OCI-LY1 (cell line): Measurements from ENCODE around the gene KBTBD8.

Experiments
- H2AFZ ChIP-seq: fragments of 200-600 bp; sonication (generic), shearing (Covaris generic); 2 replicates; pipeline ENCODE4 v1.6.0; 2014; ENCODE audit warnings: antibody characterized with exemption, mild to moderate bottlenecking, low read length
- H3F3A ChIP-seq: fragments of 200-600 bp; sonication (generic), shearing (Covaris generic); 2 replicates; pipeline ENCODE4 v1.6.0; 2014; ENCODE audit warnings: mild to moderate bottlenecking, antibody characterized with exemption, low read length, moderate library complexity; ENCODE audit not compliant: insufficient read depth
- H3K27ac ChIP-seq: fragments of 200-600 bp; sonication (generic); 2 replicates; pipeline ENCODE4 v1.5.1; 2014; ENCODE audit warnings: low read length, mixed run types, mild to moderate bottlenecking, low read depth; ENCODE audit not compliant: poor library complexity, severe bottlenecking
- H3K27me3 ChIP-seq: fragments of 200-600 bp; sonication (generic); 2 replicates; pipeline ENCODE4 v1.6.0; 2014; ENCODE audit warnings: antibody characterized with exemption, mild to moderate bottlenecking, low read length, moderate library complexity; ENCODE audit not compliant: insufficient read depth
- H3K36me3 ChIP-seq: fragments of 200-600 bp; sonication (generic); 2 replicates; pipeline ENCODE4 v1.6.1; 2014; ENCODE audit warnings: mild to moderate bottlenecking, antibody characterized with exemption, low read length, moderate library complexity, mixed read lengths; ENCODE audit not compliant: insufficient read depth
- H3K4me1 ChIP-seq: fragments of 200-600 bp; sonication (generic); 2 replicates; pipeline ENCODE4 v1.5.1; 2014; ENCODE audit warnings: mild to moderate bottlenecking, low read length, moderate library complexity; ENCODE audit not compliant: insufficient read depth, severe bottlenecking
- H3K4me2 ChIP-seq: fragments of 200-600 bp; sonication (generic), shearing (Covaris generic); 2 replicates; pipeline ENCODE4 v1.6.1; 2014; ENCODE audit warnings: low read length
- H3K4me3 ChIP-seq: fragments of 200-600 bp; sonication (generic); 2 replicates; pipeline ENCODE4 v1.5.1; 2014; ENCODE audit warnings: low read length, low read depth, mild to moderate bottlenecking, mixed read lengths; ENCODE audit not compliant: poor library complexity, severe bottlenecking
- H3K79me2 ChIP-seq: fragments of 200-600 bp; shearing (Covaris generic); 2 replicates; pipeline ENCODE4 v1.6.1; 2016; ENCODE audit warnings: mixed run types, low read length, mixed read lengths; ENCODE audit not compliant: insufficient read depth
- H3K9ac ChIP-seq: fragments of 200-600 bp; sonication (generic), shearing (Covaris generic); 2 replicates; pipeline ENCODE4 v1.6.1; 2014; ENCODE audit warnings: mild to moderate bottlenecking, low read length, mixed read lengths
- H3K9me2 ChIP-seq: fragments of 200-600 bp; sonication (generic), shearing (Covaris generic); 2 replicates; pipeline ENCODE4 v1.6.1; 2014; ENCODE audit warnings: low read depth, mild to moderate bottlenecking, low read length, mixed read lengths
- H3K9me3 ChIP-seq: fragments of 200-600 bp; shearing (Covaris generic); 2 replicates; pipeline ENCODE4 v1.6.1; 2014; ENCODE audit warnings: low read length, mixed read lengths
- H4K20me1 ChIP-seq: fragments of 200-600 bp; sonication (generic), shearing (Covaris generic); 2 replicates; pipeline ENCODE4 v1.6.0; 2016; ENCODE audit warnings: mild to moderate bottlenecking, low read length; ENCODE audit not compliant: insufficient read depth
- EZH2 ChIP-seq: fragments of 200-600 bp; sonication (generic), shearing (Covaris generic); IDR thresholded peaks from 2 replicates; pipeline ENCODE4 v1.8.0; 2017; ENCODE audit warnings: borderline replicate concordance, mixed run types, mild to moderate bottlenecking, antibody characterized with exemption, low read length, moderate library complexity, mixed read lengths
- TF ChIP-seq, protein P1 (sequence below): fragments of 200-600 bp; sonication (generic), shearing (Covaris generic); IDR thresholded peaks from 2 replicates; pipeline ENCODE4 v1.5.1; 2017; ENCODE audit warnings: mild to moderate bottlenecking, antibody characterized with exemption, low read length, moderate library complexity, mixed read lengths

Gene KBTBD8

DNA sequence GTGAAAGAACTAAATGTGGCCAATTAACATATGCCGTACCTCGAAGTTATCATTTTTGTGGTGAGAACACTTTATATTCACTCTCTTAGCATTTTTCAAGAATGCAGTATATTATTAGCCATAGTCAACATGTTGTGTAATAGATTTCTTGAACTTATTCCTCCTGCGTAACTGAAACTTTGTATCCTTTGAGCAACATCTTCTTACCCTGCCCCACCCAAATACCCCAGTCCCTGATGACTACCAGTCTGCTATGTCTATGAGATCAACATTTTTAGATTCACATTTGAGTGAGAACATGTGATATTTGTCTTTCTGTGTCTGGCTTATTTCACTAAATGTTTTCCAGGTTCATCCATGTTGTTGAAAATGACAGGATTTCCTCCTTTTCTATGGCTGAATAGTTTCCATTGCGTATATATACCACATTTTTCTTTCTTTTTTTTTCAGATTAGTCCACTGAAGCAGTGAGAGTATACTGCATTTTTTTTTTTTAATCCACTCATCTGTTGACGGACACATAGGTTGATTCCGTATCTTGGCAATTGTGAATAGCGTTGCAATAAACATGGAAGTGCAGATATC lies 12.7 kb upstream of the KBTBD8 start:
- TF ChIP-seq, protein P1, sequence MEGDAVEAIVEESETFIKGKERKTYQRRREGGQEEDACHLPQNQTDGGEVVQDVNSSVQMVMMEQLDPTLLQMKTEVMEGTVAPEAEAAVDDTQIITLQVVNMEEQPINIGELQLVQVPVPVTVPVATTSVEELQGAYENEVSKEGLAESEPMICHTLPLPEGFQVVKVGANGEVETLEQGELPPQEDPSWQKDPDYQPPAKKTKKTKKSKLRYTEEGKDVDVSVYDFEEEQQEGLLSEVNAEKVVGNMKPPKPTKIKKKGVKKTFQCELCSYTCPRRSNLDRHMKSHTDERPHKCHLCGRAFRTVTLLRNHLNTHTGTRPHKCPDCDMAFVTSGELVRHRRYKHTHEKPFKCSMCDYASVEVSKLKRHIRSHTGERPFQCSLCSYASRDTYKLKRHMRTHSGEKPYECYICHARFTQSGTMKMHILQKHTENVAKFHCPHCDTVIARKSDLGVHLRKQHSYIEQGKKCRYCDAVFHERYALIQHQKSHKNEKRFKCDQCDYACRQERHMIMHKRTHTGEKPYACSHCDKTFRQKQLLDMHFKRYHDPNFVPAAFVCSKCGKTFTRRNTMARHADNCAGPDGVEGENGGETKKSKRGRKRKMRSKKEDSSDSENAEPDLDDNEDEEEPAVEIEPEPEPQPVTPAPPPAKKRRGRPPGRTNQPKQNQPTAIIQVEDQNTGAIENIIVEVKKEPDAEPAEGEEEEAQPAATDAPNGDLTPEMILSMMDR, result no peak
- no peak for TF ChIP-seq EZH2

DNA sequence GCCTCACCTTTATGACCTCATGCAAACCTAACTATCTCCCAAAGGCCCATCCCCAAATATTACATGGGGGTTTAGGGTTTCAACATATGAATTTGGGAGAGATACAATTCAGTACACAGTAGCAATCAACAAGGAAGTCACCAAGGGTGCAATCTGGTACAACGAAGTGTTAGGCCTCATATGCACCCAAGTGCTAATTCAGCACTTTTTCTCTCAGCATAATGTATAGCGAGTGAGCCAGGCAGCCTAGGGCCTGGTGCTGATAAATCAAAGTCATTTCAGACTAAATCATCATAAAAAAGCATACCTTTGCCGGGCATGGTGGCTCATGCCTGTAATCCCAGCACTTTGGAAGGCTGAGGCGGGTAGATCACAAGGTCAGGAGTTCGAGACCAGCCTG lies 11.7 kb upstream of the KBTBD8 start:
- Histone ChIP-seq H3F3A (no peaks in the 10 kb centered on the region), H3K4me1 (peaks cover 10% of the 10 kb centered on the region), H3K9ac (no peak overlapping the region), H3K27me3 (no peaks in the 10 kb centered on the region), H3K4me2 (no peak overlapping the region), H3K79me2 (no peaks in the 10 kb centered on the region), H4K20me1 (no peaks in the 10 kb centered on the region), H3K36me3 (no peaks in the 10 kb centered on the region), H3K9me3 (no peaks in the 10 kb centered on the region), H3K9me2 (no peaks in the 10 kb centered on the region), H2AFZ (no peak overlapping the region), H3K4me3 (no peak overlapping the region), H3K27ac (no peak overlapping the region)
- TF ChIP-seq, protein P1, result no peak
- no peak for TF ChIP-seq EZH2

More for the DNA sequence above, 12.7 kb upstream of the KBTBD8 start:
- Histone ChIP-seq H3K79me2 (no peaks in the 10 kb centered on the region), H3K4me2 (no peak overlapping the region), H3K27me3 (no peaks in the 10 kb centered on the region), H4K20me1 (no peaks in the 10 kb centered on the region), H3K9me2 (no peaks in the 10 kb centered on the region), H3K27ac (no peak overlapping the region), H3K9ac (no peak overlapping the region), H2AFZ (no peak overlapping the region), H3K4me3 (no peak overlapping the region), H3K36me3 (no peaks in the 10 kb centered on the region), H3K4me1 (peaks cover 6% of the 10 kb centered on the region), H3K9me3 (no peaks in the 10 kb centered on the region), H3F3A (no peaks in the 10 kb centered on the region)

DNA sequence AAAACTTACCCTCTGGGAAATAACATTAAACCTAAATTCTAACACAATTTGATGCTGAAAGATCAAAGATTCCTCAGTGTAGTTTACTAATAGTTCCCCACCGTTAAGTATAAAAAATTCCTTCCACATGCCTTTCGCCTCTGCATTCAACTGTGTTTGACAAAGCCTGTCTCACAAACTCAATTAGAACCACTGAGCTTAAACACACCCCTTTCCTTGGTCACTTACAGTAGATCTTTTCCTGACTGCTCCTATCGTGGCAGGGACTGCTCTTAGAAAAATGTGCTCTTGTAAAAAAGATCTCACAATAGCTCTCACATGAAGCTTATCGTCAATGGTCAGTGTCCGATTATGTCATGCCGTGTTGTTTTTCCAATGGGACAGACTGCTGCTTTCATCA lies 8.9 kb upstream of the KBTBD8 start:
- Histone ChIP-seq H3K27ac (no peak overlapping the region), H3K4me2 (no peak overlapping the region), H4K20me1 (no peaks in the 10 kb centered on the region), H3K36me3 (no peaks in the 10 kb centered on the region), H2AFZ (no peak overlapping the region), H3K9ac (no peak overlapping the region), H3K4me3 (no peak overlapping the region), H3F3A (no peaks in the 10 kb centered on the region), H3K79me2 (no peaks in the 10 kb centered on the region), H3K27me3 (no peaks in the 10 kb centered on the region), H3K4me1 (peaks cover 10% of the 10 kb centered on the region), H3K9me2 (no peaks in the 10 kb centered on the region), H3K9me3 (no peaks in the 10 kb centered on the region)
- TF ChIP-seq, protein P1, result no peak
- TF ChIP-seq EZH2, result no peak
